HEK293 (cell line): Measurements from ENCODE around the gene PRTG.

Source experiments
- CTCF ChIA-PET: fragments of 350-600 bp; formaldehyde crosslinking; extraction: SDS; loops from one replicate; lab custom pipeline; 2021; ENCODE audit warnings: antibody characterized with exemption; lab: Yijun Ruan, JAX
- POLR2A ChIA-PET: fragments of 300-600 bp; formaldehyde crosslinking; extraction: SDS; loops from one replicate; lab custom pipeline; 2020; ENCODE audit warnings: antibody characterized with exemption, inconsistent platforms; lab: Yijun Ruan, JAX
- H3K27ac ChIP-seq: fragments of 200-500 bp; sonication (Bioruptor generic); 2 replicates; pipeline ENCODE4 v1.5.1; 2014; ENCODE audit warnings: low read depth, low read length, control low read depth, inconsistent platforms; ENCODE audit errors: extremely low read depth
- H3K36me3 ChIP-seq, 2 experiments: fragments of 200-500 bp in 1 of 2; sonication (Bioruptor generic) in 1 of 2; 1 replicate in 1 of 2; 2 replicates in 1 of 2; pipeline ENCODE4 v1.5.1; 2014 to 2017; ENCODE audit warnings: inconsistent platforms in 2 of 2, low read length in 2 of 2; ENCODE audit not compliant: control insufficient read depth in 2 of 2, insufficient read depth in 1 of 2
- H3K4me1 ChIP-seq: fragments of 200-500 bp; sonication (Bioruptor generic); 2 replicates; pipeline ENCODE4 v1.5.1; 2014; ENCODE audit warnings: mild to moderate bottlenecking, low read length, inconsistent platforms; ENCODE audit not compliant: control insufficient read depth, insufficient read depth
- H3K4me3 ChIP-seq: 2 replicates; pipeline ENCODE4 v1.5.1; 2011; ENCODE audit warnings: low read depth, mild to moderate bottlenecking, control low read depth, low read length, moderate library complexity
- H3K9me3 ChIP-seq: fragments of 200-500 bp; sonication (Bioruptor generic); 2 replicates; pipeline ENCODE4 v1.5.1; 2014; ENCODE audit warnings: low read depth, low read length, inconsistent platforms; ENCODE audit not compliant: control insufficient read depth, insufficient read depth
- SCRT1 ChIP-seq: fragments of 450-650 bp; formaldehyde crosslinking; IDR thresholded peaks from 2 replicates; pipeline ENCODE4 v1.5.1; 2016; ENCODE audit warnings: missing biosample characterization, missing genetic modification characterization, borderline replicate concordance
- TRIM28 ChIP-seq: IDR thresholded peaks from 2 replicates; pipeline ENCODE4 v1.6.1; 2011; ENCODE audit warnings: low read length, control low read depth, borderline replicate concordance
- WT1 ChIP-seq: fragments of 450-650 bp; formaldehyde crosslinking; IDR thresholded peaks from 2 replicates; pipeline ENCODE4 v1.5.1; 2016; ENCODE audit warnings: missing biosample characterization, missing genetic modification characterization
- ZNF311 ChIP-seq: fragments of 450-650 bp; formaldehyde crosslinking; IDR thresholded peaks from 2 replicates; pipeline ENCODE4 v1.5.1; 2017; ENCODE audit warnings: missing biosample characterization, missing genetic modification characterization, borderline replicate concordance
- ZNF510 ChIP-seq: fragments of 450-650 bp; formaldehyde crosslinking; IDR thresholded peaks from 2 replicates; pipeline ENCODE4 v1.5.1; 2018; ENCODE audit warnings: mild to moderate bottlenecking, missing genetic modification characterization, missing biosample characterization; ENCODE audit not compliant: insufficient replicate concordance
- ZNF654 ChIP-seq: fragments of 450-650 bp; formaldehyde crosslinking; IDR thresholded peaks from 2 replicates; pipeline ENCODE4 v1.5.1; 2016; ENCODE audit warnings: low read depth, missing biosample characterization, missing genetic modification characterization
- TF ChIP-seq, protein P1 (sequence below): fragments of 450-650 bp; formaldehyde crosslinking; IDR thresholded peaks from 2 replicates; pipeline ENCODE4 v1.5.1; 2016; ENCODE audit warnings: missing biosample characterization, missing genetic modification characterization
- TF ChIP-seq, protein P2 (sequence below): fragments of 450-650 bp; formaldehyde crosslinking; IDR thresholded peaks from 2 replicates; pipeline ENCODE4 v1.5.1; 2016; ENCODE audit warnings: missing biosample characterization, missing genetic modification characterization
- TF ChIP-seq, protein P3 (sequence below): fragments of 450-650 bp; formaldehyde crosslinking; IDR thresholded peaks from 2 replicates; pipeline ENCODE4 v1.5.1; 2017; ENCODE audit warnings: missing biosample characterization, missing genetic modification characterization
- TF ChIP-seq, protein P4 (sequence below): fragments of 450-650 bp; formaldehyde crosslinking; IDR thresholded peaks from 2 replicates; pipeline ENCODE4 v1.5.1; 2016; ENCODE audit warnings: missing biosample characterization, missing genetic modification characterization
- TF ChIP-seq, protein P5 (sequence below): fragments of 450-650 bp; formaldehyde crosslinking; IDR thresholded peaks from 2 replicates; pipeline ENCODE4 v1.5.1; 2016; ENCODE audit warnings: missing biosample characterization, missing genetic modification characterization, borderline replicate concordance
- TF ChIP-seq, protein P6 (sequence below): fragments of 450-650 bp; formaldehyde crosslinking; IDR thresholded peaks from 2 replicates; pipeline ENCODE4 v1.5.1; 2016; ENCODE audit warnings: missing biosample characterization, missing genetic modification characterization
- TF ChIP-seq, protein P7 (sequence below): fragments of 450-650 bp; formaldehyde crosslinking; IDR thresholded peaks from 2 replicates; pipeline ENCODE4 v1.5.1; 2017; ENCODE audit warnings: missing biosample characterization, missing genetic modification characterization

PRTG gene

DNA sequence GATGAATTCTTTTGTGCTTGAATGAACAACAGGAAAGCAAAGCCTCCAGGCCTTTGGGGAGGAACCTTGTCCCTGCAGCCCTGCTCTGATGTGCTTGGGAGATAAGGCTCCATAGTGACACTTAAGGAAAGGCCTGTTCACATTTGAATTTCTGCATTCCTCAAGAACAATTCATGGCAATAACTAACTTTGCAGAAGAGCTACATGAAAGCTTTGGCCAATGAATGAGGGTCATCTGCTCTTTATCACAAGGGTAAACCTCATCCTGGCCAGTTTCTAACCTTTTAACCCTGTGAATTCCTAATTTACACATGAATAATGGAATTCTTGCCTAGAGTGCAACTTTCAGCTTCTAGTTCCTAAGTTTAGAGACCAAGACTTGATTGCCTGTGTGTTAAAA, 5.6 kb downstream of the PRTG start:
- no peak overlapping the region for H3K4me3 ChIP-seq
- peaks cover 16% of the 10 kb centered on the region for H3K4me1 ChIP-seq
- POLR2A ChIA-PET, result no interaction called here
- CTCF ChIA-PET, result interaction anchor here (0.8 to 1.5 kb wide), 3 partner anchors 18 to 50 kb away, joined by 3 to 4 read pairs (median 4); no protein-coding TSS in a partner anchor
- TF ChIP-seq ZNF311 (tag by site-specific recombination) (no peak), WT1 (peak; percentile 48; the same call in 1 of the 2 replicates)
- no peaks in the 10 kb centered on the region for H3K36me3 ChIP-seq
- no peak overlapping the region; the same call in 1 of the 2 replicates for H3K27ac ChIP-seq
- H3K9me3 ChIP-seq, result no peaks in the 10 kb centered on the region

DNA sequence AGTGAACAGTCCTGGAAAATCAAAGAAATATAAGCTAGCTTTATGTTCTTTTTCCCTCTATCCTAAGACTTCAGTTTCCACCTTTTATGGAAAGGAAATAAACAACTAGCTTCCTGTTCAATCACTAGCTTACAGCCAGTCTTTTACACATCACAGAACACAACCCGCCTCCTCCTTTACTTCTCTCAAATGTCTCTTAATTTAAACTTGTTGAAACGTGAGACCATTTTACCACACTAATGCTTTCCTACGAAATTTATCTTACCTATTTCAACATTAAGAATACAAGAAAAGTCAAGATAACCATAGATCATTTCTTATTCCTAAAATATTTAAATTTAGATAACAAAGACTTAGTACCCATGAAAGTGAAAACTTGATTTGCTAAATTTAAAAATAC, 6.2 kb downstream of the PRTG start:
- peaks cover 16% of the 10 kb centered on the region for H3K4me1 ChIP-seq
- CTCF ChIA-PET, result interaction anchor here (0.6 kb wide), 1 partner anchor 10 kb away, joined by 3 read pairs; no protein-coding TSS in a partner anchor
- POLR2A ChIA-PET, result no interaction called here
- TF ChIP-seq, protein P1, sequence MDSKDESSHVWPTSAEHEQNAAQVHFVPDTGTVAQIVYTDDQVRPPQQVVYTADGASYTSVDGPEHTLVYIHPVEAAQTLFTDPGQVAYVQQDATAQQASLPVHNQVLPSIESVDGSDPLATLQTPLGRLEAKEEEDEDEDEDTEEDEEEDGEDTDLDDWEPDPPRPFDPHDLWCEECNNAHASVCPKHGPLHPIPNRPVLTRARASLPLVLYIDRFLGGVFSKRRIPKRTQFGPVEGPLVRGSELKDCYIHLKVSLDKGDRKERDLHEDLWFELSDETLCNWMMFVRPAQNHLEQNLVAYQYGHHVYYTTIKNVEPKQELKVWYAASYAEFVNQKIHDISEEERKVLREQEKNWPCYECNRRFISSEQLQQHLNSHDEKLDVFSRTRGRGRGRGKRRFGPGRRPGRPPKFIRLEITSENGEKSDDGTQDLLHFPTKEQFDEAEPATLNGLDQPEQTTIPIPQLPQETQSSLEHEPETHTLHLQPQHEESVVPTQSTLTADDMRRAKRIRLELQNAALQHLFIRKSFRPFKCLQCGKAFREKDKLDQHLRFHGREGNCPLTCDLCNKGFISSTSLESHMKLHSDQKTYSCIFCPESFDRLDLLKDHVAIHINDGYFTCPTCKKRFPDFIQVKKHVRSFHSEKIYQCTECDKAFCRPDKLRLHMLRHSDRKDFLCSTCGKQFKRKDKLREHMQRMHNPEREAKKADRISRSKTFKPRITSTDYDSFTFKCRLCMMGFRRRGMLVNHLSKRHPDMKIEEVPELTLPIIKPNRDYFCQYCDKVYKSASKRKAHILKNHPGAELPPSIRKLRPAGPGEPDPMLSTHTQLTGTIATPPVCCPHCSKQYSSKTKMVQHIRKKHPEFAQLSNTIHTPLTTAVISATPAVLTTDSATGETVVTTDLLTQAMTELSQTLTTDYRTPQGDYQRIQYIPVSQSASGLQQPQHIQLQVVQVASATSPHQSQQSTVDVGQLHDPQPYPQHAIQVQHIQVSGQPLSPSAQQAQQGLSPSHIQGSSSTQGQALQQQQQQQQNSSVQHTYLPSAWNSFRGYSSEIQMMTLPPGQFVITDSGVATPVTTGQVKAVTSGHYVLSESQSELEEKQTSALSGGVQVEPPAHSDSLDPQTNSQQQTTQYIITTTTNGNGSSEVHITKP (tag by site-specific recombination), result peak; percentile 50; the same call in 1 of the 2 replicates
- no peak for TF ChIP-seq SCRT1 (tag by site-specific recombination)
- TF ChIP-seq, protein P2, sequence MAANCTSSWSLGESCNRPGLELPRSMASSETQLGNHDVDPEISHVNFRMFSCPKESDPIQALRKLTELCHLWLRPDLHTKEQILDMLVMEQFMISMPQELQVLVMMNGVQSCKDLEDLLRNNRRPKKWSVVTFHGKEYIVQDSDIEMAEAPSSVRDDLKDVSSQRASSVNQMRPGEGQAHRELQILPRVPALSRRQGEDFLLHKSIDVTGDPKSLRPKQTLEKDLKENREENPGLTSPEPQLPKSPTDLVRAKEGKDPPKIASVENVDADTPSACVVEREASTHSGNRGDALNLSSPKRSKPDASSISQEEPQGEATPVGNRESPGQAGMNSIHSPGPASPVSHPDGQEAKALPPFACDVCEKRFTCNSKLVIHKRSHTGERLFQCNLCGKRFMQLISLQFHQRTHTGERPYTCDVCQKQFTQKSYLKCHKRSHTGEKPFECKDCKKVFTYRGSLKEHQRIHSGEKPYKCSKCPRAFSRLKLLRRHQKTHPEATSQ (tag by site-specific recombination), result no peak
- TF ChIP-seq, protein P3, sequence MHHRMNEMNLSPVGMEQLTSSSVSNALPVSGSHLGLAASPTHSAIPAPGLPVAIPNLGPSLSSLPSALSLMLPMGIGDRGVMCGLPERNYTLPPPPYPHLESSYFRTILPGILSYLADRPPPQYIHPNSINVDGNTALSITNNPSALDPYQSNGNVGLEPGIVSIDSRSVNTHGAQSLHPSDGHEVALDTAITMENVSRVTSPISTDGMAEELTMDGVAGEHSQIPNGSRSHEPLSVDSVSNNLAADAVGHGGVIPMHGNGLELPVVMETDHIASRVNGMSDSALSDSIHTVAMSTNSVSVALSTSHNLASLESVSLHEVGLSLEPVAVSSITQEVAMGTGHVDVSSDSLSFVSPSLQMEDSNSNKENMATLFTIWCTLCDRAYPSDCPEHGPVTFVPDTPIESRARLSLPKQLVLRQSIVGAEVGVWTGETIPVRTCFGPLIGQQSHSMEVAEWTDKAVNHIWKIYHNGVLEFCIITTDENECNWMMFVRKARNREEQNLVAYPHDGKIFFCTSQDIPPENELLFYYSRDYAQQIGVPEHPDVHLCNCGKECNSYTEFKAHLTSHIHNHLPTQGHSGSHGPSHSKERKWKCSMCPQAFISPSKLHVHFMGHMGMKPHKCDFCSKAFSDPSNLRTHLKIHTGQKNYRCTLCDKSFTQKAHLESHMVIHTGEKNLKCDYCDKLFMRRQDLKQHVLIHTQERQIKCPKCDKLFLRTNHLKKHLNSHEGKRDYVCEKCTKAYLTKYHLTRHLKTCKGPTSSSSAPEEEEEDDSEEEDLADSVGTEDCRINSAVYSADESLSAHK, result no peak
- TF ChIP-seq, protein P4, sequence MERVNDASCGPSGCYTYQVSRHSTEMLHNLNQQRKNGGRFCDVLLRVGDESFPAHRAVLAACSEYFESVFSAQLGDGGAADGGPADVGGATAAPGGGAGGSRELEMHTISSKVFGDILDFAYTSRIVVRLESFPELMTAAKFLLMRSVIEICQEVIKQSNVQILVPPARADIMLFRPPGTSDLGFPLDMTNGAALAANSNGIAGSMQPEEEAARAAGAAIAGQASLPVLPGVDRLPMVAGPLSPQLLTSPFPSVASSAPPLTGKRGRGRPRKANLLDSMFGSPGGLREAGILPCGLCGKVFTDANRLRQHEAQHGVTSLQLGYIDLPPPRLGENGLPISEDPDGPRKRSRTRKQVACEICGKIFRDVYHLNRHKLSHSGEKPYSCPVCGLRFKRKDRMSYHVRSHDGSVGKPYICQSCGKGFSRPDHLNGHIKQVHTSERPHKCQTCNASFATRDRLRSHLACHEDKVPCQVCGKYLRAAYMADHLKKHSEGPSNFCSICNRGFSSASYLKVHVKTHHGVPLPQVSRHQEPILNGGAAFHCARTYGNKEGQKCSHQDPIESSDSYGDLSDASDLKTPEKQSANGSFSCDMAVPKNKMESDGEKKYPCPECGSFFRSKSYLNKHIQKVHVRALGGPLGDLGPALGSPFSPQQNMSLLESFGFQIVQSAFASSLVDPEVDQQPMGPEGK (tag by site-specific recombination), result no peak
- TF ChIP-seq, protein P5, sequence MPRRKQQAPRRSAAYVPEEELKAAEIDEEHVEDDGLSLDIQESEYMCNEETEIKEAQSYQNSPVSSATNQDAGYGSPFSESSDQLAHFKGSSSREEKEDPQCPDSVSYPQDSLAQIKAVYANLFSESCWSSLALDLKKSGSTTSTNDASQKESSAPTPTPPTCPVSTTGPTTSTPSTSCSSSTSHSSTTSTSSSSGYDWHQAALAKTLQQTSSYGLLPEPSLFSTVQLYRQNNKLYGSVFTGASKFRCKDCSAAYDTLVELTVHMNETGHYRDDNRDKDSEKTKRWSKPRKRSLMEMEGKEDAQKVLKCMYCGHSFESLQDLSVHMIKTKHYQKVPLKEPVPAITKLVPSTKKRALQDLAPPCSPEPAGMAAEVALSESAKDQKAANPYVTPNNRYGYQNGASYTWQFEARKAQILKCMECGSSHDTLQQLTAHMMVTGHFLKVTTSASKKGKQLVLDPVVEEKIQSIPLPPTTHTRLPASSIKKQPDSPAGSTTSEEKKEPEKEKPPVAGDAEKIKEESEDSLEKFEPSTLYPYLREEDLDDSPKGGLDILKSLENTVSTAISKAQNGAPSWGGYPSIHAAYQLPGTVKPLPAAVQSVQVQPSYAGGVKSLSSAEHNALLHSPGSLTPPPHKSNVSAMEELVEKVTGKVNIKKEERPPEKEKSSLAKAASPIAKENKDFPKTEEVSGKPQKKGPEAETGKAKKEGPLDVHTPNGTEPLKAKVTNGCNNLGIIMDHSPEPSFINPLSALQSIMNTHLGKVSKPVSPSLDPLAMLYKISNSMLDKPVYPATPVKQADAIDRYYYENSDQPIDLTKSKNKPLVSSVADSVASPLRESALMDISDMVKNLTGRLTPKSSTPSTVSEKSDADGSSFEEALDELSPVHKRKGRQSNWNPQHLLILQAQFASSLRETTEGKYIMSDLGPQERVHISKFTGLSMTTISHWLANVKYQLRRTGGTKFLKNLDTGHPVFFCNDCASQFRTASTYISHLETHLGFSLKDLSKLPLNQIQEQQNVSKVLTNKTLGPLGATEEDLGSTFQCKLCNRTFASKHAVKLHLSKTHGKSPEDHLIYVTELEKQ, result no peak
- no peak for TF ChIP-seq ZNF654 (tag by site-specific recombination)
- TF ChIP-seq TRIM28, result no peak
- no peak for TF ChIP-seq ZNF510 (tag by site-specific recombination)
- TF ChIP-seq, protein P6, sequence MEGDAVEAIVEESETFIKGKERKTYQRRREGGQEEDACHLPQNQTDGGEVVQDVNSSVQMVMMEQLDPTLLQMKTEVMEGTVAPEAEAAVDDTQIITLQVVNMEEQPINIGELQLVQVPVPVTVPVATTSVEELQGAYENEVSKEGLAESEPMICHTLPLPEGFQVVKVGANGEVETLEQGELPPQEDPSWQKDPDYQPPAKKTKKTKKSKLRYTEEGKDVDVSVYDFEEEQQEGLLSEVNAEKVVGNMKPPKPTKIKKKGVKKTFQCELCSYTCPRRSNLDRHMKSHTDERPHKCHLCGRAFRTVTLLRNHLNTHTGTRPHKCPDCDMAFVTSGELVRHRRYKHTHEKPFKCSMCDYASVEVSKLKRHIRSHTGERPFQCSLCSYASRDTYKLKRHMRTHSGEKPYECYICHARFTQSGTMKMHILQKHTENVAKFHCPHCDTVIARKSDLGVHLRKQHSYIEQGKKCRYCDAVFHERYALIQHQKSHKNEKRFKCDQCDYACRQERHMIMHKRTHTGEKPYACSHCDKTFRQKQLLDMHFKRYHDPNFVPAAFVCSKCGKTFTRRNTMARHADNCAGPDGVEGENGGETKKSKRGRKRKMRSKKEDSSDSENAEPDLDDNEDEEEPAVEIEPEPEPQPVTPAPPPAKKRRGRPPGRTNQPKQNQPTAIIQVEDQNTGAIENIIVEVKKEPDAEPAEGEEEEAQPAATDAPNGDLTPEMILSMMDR (tag by site-specific recombination), result no peak
- TF ChIP-seq, protein P7, sequence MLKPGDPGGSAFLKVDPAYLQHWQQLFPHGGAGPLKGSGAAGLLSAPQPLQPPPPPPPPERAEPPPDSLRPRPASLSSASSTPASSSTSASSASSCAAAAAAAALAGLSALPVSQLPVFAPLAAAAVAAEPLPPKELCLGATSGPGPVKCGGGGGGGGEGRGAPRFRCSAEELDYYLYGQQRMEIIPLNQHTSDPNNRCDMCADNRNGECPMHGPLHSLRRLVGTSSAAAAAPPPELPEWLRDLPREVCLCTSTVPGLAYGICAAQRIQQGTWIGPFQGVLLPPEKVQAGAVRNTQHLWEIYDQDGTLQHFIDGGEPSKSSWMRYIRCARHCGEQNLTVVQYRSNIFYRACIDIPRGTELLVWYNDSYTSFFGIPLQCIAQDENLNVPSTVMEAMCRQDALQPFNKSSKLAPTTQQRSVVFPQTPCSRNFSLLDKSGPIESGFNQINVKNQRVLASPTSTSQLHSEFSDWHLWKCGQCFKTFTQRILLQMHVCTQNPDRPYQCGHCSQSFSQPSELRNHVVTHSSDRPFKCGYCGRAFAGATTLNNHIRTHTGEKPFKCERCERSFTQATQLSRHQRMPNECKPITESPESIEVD (tag by site-specific recombination), result peak; percentile 67
- H3K27ac ChIP-seq, result no peak overlapping the region
- no peaks in the 10 kb centered on the region for H3K9me3 ChIP-seq
- H3K36me3 ChIP-seq, result no peaks in the 10 kb centered on the region
- H3K4me3 ChIP-seq, result no peak overlapping the region
